H9 (cell line): Measurements from ENCODE around the gene SLC12A8. TPM values are rescaled to one million over a fixed set of nuclear protein-coding genes. Genes with fewer than 3 reads are reported as not detected.

Experiments used
- DNase-seq: peaks from one replicate; pipeline ENCODE4 v3.0.0-alpha.2; 2017
- H2AFZ ChIP-seq: one replicate; pipeline ENCODE4 v1.6.1; 2013; ENCODE audit warnings: mild to moderate bottlenecking, low read length, control low read depth, moderate library complexity
- H2AK5ac ChIP-seq: 2 replicates; pipeline ENCODE4 v1.6.1; 2013; ENCODE audit warnings: low read length, control low read depth, mixed read lengths; ENCODE audit not compliant: insufficient read length
- H2BK120ac ChIP-seq: one replicate; pipeline ENCODE4 v1.6.1; 2013; ENCODE audit warnings: low read depth, mild to moderate bottlenecking, low read length, control low read depth, inconsistent platforms; ENCODE audit not compliant: poor library complexity, severe bottlenecking
- H2BK12ac ChIP-seq: 2 replicates; pipeline ENCODE4 v1.6.1; 2013; ENCODE audit warnings: low read length, control low read depth, mixed read lengths, low read depth; ENCODE audit not compliant: insufficient read length
- H2BK15ac ChIP-seq: 2 replicates; pipeline ENCODE4 v1.6.1; 2013; ENCODE audit warnings: low read depth, low read length, control low read depth
- H2BK20ac ChIP-seq: one replicate; pipeline ENCODE4 v1.6.1; 2013; ENCODE audit warnings: low read depth, mild to moderate bottlenecking, low read length, control low read depth, inconsistent platforms; ENCODE audit not compliant: poor library complexity, severe bottlenecking
- H2BK5ac ChIP-seq: 2 replicates; pipeline ENCODE4 v1.6.1; 2013; ENCODE audit warnings: low read length, control low read depth, mixed read lengths; ENCODE audit not compliant: insufficient read length
- H3K14ac ChIP-seq: 2 replicates; pipeline ENCODE4 v1.6.1; 2013; ENCODE audit warnings: low read length, control low read depth; ENCODE audit not compliant: insufficient read depth
- H3K18ac ChIP-seq: 2 replicates; pipeline ENCODE4 v1.6.1; 2013; ENCODE audit warnings: low read depth, mild to moderate bottlenecking, mixed read lengths, low read length, control low read depth; ENCODE audit not compliant: insufficient read length
- H3K23ac ChIP-seq: 2 replicates; pipeline ENCODE4 v1.6.1; 2013; ENCODE audit warnings: low read length, control low read depth, mixed read lengths, low read depth; ENCODE audit not compliant: insufficient read length
- H3K23me2 ChIP-seq: 2 replicates; pipeline ENCODE4 v1.6.1; 2013; ENCODE audit warnings: low read depth, mild to moderate bottlenecking, mixed read lengths, low read length, control low read depth; ENCODE audit not compliant: insufficient read length, poor library complexity, severe bottlenecking
- H3K27ac ChIP-seq: 2 replicates; pipeline ENCODE4 v1.5.1; 2013; ENCODE audit warnings: low read length, control low read depth, mixed read lengths, low read depth; ENCODE audit not compliant: insufficient read length
- H3K27me3 ChIP-seq: 2 replicates; pipeline ENCODE4 v1.6.1; 2013; ENCODE audit warnings: low read length, control low read depth, inconsistent platforms; ENCODE audit not compliant: insufficient read depth
- H3K4ac ChIP-seq: 2 replicates; pipeline ENCODE4 v1.6.1; 2013; ENCODE audit warnings: low read depth, mild to moderate bottlenecking, control low read depth, inconsistent platforms, low read length, moderate library complexity
- H3K4me1 ChIP-seq: 2 replicates; pipeline ENCODE4 v1.6.1; 2013; ENCODE audit warnings: low read length, control low read depth, inconsistent platforms; ENCODE audit not compliant: insufficient read depth
- H3K4me2 ChIP-seq: 2 replicates; pipeline ENCODE4 v1.6.1; 2013; ENCODE audit warnings: low read length, control low read depth, mixed read lengths; ENCODE audit not compliant: insufficient read length, insufficient read depth
- H3K56ac ChIP-seq: 2 replicates; pipeline ENCODE4 v1.6.1; 2013; ENCODE audit warnings: low read depth, mild to moderate bottlenecking, mixed read lengths, low read length, control low read depth; ENCODE audit not compliant: insufficient read length
- H3K79me1 ChIP-seq: 2 replicates; pipeline ENCODE4 v1.6.1; 2013; ENCODE audit warnings: low read depth, mild to moderate bottlenecking, moderate library complexity, low read length, control low read depth, inconsistent platforms; ENCODE audit not compliant: insufficient read depth, poor library complexity, severe bottlenecking
- H3K79me2 ChIP-seq: 2 replicates; pipeline ENCODE4 v1.6.1; 2013; ENCODE audit warnings: low read length, control low read depth, inconsistent platforms; ENCODE audit not compliant: insufficient read depth
- H3K9ac ChIP-seq: 2 replicates; pipeline ENCODE4 v1.6.1; 2013; ENCODE audit warnings: low read length, control low read depth, mixed read lengths; ENCODE audit not compliant: insufficient read length; ENCODE audit errors: extremely low read depth
- H3K9me3 ChIP-seq: one replicate; pipeline ENCODE4 v1.6.1; 2013; ENCODE audit warnings: low read depth, low read length, inconsistent platforms; ENCODE audit not compliant: control insufficient read depth
- H3T11ph ChIP-seq: one replicate; pipeline ENCODE4 v1.6.1; 2013; ENCODE audit warnings: mild to moderate bottlenecking, low read length, control low read depth, inconsistent platforms
- H4K20me1 ChIP-seq: one replicate; pipeline ENCODE4 v1.6.1; 2013; ENCODE audit not compliant: control insufficient read depth, insufficient read length, insufficient read depth
- H4K5ac ChIP-seq: 2 replicates; pipeline ENCODE4 v1.6.1; 2013; ENCODE audit warnings: low read depth, mild to moderate bottlenecking, mixed read lengths, low read length, control low read depth; ENCODE audit not compliant: insufficient read length
- H4K8ac ChIP-seq: replicated peaks from 2 replicates; pipeline ENCODE4 v1.6.1; 2013; ENCODE audit warnings: low read length, control low read depth, mixed read lengths, low read depth; ENCODE audit not compliant: insufficient read length
- H4K91ac ChIP-seq: 2 replicates; pipeline ENCODE4 v1.6.1; 2013; ENCODE audit warnings: low read depth, mild to moderate bottlenecking, moderate library complexity, mixed read lengths, low read length, control low read depth; ENCODE audit not compliant: insufficient read length
- H3K27ac Mint-ChIP-seq, 3 experiments: 2 replicates in 2 of 3; 3 replicates in 1 of 3; pipeline ENCODE4 v1.8.0; 2020 to 2021; ENCODE audit warnings: mixed read lengths in 3 of 3, mild to moderate bottlenecking in 1 of 3, moderate library complexity in 1 of 3
- H3K27me3 Mint-ChIP-seq: 2 replicates; pipeline ENCODE4 v1.8.0; 2021; ENCODE audit warnings: low read depth, mild to moderate bottlenecking, moderate library complexity, mixed read lengths
- H3K36me3 Mint-ChIP-seq, 3 experiments: 2 replicates in 2 of 3; 3 replicates in 1 of 3; pipeline ENCODE4 v1.8.0; 2020 to 2021; ENCODE audit warnings: low read depth in 3 of 3, mixed read lengths in 3 of 3; ENCODE audit not compliant: insufficient read depth in 1 of 3
- H3K4me1 Mint-ChIP-seq, 2 experiments: 2 replicates each; pipeline ENCODE4 v1.8.0; 2020; ENCODE audit warnings: mixed read lengths in 2 of 2
- H3K4me3 Mint-ChIP-seq, 2 experiments: 2 replicates in 1 of 2; 3 replicates in 1 of 2; pipeline ENCODE4 v1.8.0; 2020 to 2021; ENCODE audit warnings: mild to moderate bottlenecking in 2 of 2, mixed read lengths in 2 of 2, moderate library complexity in 1 of 2
- H3K9me3 Mint-ChIP-seq, 2 experiments: 2 replicates in 1 of 2; 3 replicates in 1 of 2; pipeline ENCODE4 v1.8.0; 2020; ENCODE audit warnings: mild to moderate bottlenecking in 2 of 2, mixed read lengths in 2 of 2, moderate library complexity in 1 of 2
- CTCF ChIP-seq: fragments of 200-600 bp; sonication (generic); conservative IDR thresholded peaks from 3 replicates; pipeline ENCODE4 v1.8.0; 2021; ENCODE audit warnings: antibody characterized with exemption, mild to moderate bottlenecking
- WGBS: extraction: QIAGEN DNeasy Blood & Tissue Kit; methylation state at CpG from one replicate; pipeline ENCODE4 v1.1.7; 2013; ENCODE audit warnings: missing lambda C conversion rate, low lambda C conversion rate, mixed read lengths; ENCODE audit not compliant: insufficient read length; ENCODE audit errors: extremely low coverage; 5-methylcytosine and 5-hydroxymethylcytosine counted together
- total RNA-seq: library from RNA; stranded (reverse); gene quantifications from 2 replicates; pipeline ENCODE4 v1.2.1, GENCODE V29; 2021

The SLC12A8 gene
- total RNA-seq, 1 experiment from 2014 or later: 8.2 TPM

GRCh38 chr3:125166599-125167136 lies 45.9 kb downstream of the SLC12A8 start:
- H3K4me1 Mint-ChIP-seq: peaks cover 9 to 14% of the 10 kb centered on the region in 2 experiments
- no peak for DNase-seq
- H2BK120ac ChIP-seq: no peak overlapping the region
- H3K9ac ChIP-seq: no peak overlapping the region
- no peak overlapping the region for H3K14ac ChIP-seq
- no peaks in the 10 kb centered on the region for H3K4me1 ChIP-seq
- no peak overlapping the region for H2AFZ ChIP-seq
- H4K5ac ChIP-seq: no peak overlapping the region
- H4K20me1 ChIP-seq: no peaks in the 10 kb centered on the region
- H3K23me2 ChIP-seq: no peaks in the 10 kb centered on the region
- H2AK5ac ChIP-seq: no peak overlapping the region
- H2BK5ac ChIP-seq: no peak overlapping the region
- no peak overlapping the region for H4K91ac ChIP-seq
- H3K36me3 Mint-ChIP-seq: no peaks in the 10 kb centered on the region
- H3T11ph ChIP-seq: no peak overlapping the region
- no peaks in the 10 kb centered on the region for H3K9me3 Mint-ChIP-seq
- no peaks in the 10 kb centered on the region for H3K9me3 ChIP-seq
- no peak overlapping the region for H2BK20ac ChIP-seq
- no peak overlapping the region for H3K18ac ChIP-seq
- H3K27ac Mint-ChIP-seq: peak overlapping the region in 2 of 3 experiments; percentile 58 to 72; a peak in 1 of 7 replicates
- H3K27ac ChIP-seq: no peak overlapping the region
- no peaks in the 10 kb centered on the region for H3K27me3 ChIP-seq
- WGBS: no CpG with 5 or more reads among the region's 13 CpGs
- H3K4me3 Mint-ChIP-seq: no peak overlapping the region
- TF ChIP-seq CTCF: no peak
- no peak overlapping the region for H4K8ac ChIP-seq
- no peaks in the 10 kb centered on the region for H3K27me3 Mint-ChIP-seq
- H3K79me1 ChIP-seq: no peaks in the 10 kb centered on the region
- no peak overlapping the region for H2BK12ac ChIP-seq
- no peak overlapping the region for H2BK15ac ChIP-seq
- H3K79me2 ChIP-seq: no peaks in the 10 kb centered on the region
- no peak overlapping the region for H3K4ac ChIP-seq
- H3K4me2 ChIP-seq: no peak overlapping the region
- H3K56ac ChIP-seq: no peak overlapping the region
- no peak overlapping the region for H3K23ac ChIP-seq
